Neural crest cell (in vitro differentiated cells): ENCODE measurements around the gene KRT15. TPM values are rescaled to one million over a fixed set of nuclear protein-coding genes. Genes with fewer than 3 reads are reported as not detected.

Experiments
- DNase-seq: peaks from one replicate; pipeline ENCODE4 v3.0.0; 2021; ENCODE audit warnings: low read depth, mixed read lengths, low spot score
- H3K27ac Mint-ChIP-seq: one replicate; pipeline ENCODE4 v1.8.0; 2021; ENCODE audit warnings: mild to moderate bottlenecking, mixed read lengths; ENCODE audit not compliant: unreplicated experiment
- H3K27me3 Mint-ChIP-seq: 2 replicates; pipeline ENCODE4 v1.8.0; 2021; ENCODE audit warnings: low read depth, mild to moderate bottlenecking, mixed read lengths
- H3K36me3 Mint-ChIP-seq: 2 replicates; pipeline ENCODE4 v1.8.0; 2021; ENCODE audit warnings: low read depth, mild to moderate bottlenecking, mixed read lengths
- H3K4me1 Mint-ChIP-seq: 2 replicates; pipeline ENCODE4 v1.8.0; 2021; ENCODE audit warnings: mixed read lengths
- H3K4me3 Mint-ChIP-seq: one replicate; pipeline ENCODE4 v1.8.0; 2021; ENCODE audit warnings: mild to moderate bottlenecking, mixed read lengths
- H3K9me3 Mint-ChIP-seq: 2 replicates; pipeline ENCODE4 v1.8.0; 2021; ENCODE audit warnings: mixed read lengths
- total RNA-seq: library from RNA; stranded (reverse); gene quantifications from 2 replicates; pipeline ENCODE4 v1.2.1, GENCODE V29; 2021
- TF ChIP-seq, protein P1 (sequence below): fragments of 200-600 bp; sonication (generic); conservative IDR thresholded peaks from 2 replicates; pipeline ENCODE4 v1.5.0; 2021; ENCODE audit warnings: antibody characterized with exemption, mild to moderate bottlenecking

Gene KRT15
- total RNA-seq, 1 donor from 2014 or later, result not detected

DNA sequence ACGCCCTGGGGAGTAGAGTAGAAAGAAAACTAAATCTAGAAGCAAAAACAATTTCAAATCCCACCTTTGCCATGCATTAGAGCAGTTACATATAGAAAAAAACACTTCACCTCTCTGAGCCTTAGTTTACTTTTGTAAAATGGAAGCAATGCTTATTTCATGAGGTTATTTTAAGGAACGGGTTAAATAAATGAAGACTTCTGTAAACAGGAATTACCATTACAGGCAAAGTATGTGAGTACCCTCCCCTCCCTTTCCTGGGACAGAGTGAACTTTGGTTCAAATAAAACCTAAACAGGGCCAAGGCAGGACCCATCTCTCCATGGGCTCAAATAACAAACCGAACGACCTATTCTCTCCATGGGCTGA is 4.5 kb upstream of the KRT15 start:
- no peaks in the 10 kb centered on the region for H3K9me3 Mint-ChIP-seq
- TF ChIP-seq, protein P1, sequence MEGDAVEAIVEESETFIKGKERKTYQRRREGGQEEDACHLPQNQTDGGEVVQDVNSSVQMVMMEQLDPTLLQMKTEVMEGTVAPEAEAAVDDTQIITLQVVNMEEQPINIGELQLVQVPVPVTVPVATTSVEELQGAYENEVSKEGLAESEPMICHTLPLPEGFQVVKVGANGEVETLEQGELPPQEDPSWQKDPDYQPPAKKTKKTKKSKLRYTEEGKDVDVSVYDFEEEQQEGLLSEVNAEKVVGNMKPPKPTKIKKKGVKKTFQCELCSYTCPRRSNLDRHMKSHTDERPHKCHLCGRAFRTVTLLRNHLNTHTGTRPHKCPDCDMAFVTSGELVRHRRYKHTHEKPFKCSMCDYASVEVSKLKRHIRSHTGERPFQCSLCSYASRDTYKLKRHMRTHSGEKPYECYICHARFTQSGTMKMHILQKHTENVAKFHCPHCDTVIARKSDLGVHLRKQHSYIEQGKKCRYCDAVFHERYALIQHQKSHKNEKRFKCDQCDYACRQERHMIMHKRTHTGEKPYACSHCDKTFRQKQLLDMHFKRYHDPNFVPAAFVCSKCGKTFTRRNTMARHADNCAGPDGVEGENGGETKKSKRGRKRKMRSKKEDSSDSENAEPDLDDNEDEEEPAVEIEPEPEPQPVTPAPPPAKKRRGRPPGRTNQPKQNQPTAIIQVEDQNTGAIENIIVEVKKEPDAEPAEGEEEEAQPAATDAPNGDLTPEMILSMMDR, result no peak
- DNase-seq, result no peak
- H3K4me3 Mint-ChIP-seq, result no peak overlapping the region
- H3K36me3 Mint-ChIP-seq, result no peaks in the 10 kb centered on the region
- peaks cover 45% of the 10 kb centered on the region for H3K27me3 Mint-ChIP-seq
- peaks cover 5% of the 10 kb centered on the region for H3K4me1 Mint-ChIP-seq
- H3K27ac Mint-ChIP-seq, result no peak overlapping the region

DNA sequence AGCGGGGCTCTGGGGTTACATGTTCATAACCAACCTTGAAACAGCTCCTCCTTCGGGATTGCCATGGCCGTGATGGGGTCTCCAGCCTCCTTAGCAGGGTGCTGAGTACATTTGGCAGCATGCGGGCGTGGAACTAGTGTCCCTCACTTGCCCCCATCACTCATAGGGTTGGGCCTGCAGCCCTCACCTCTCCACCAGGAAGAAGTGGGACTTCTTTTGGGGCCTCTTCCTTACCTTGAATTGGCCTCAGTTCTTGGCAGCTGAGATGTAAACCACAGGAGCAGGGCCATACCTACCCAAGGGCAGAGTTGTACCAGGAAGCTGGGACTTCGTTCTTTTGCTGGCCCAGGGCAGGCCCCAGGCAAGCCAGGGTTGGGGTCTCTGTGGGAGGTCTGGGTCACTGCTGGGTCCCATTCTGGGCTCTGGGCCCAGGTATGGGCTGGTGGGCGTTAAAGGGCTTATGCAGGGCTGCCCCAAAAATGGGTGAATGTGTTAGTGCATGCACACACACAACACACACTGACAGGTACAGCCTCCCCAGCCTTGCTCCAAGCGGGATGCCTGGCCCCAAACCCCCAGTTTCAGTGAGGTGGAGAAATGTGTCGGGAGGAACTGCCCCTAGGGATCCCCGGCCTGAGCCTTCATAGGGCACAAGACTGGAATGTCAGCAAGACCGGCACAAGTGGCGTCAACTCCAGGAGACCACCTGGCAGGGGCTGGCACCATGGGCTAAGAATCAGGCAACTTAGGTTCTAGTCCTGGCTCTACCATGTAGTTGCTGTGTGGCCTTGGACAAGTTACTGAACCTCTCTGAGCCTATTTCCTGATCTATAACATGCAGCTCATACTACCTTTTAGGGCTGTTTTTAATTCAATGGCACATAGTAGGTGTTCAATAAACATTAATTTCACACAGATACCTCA is 3.9 kb upstream of the KRT15 start:
- H3K27me3 Mint-ChIP-seq, result peaks cover 39% of the 10 kb centered on the region
- H3K36me3 Mint-ChIP-seq, result no peaks in the 10 kb centered on the region
- H3K9me3 Mint-ChIP-seq, result no peaks in the 10 kb centered on the region
- TF ChIP-seq, protein P1, result no peak
- no peak overlapping the region for H3K4me3 Mint-ChIP-seq
- peaks cover 5% of the 10 kb centered on the region for H3K4me1 Mint-ChIP-seq
- no peak overlapping the region for H3K27ac Mint-ChIP-seq
- DNase-seq, result no peak

DNA sequence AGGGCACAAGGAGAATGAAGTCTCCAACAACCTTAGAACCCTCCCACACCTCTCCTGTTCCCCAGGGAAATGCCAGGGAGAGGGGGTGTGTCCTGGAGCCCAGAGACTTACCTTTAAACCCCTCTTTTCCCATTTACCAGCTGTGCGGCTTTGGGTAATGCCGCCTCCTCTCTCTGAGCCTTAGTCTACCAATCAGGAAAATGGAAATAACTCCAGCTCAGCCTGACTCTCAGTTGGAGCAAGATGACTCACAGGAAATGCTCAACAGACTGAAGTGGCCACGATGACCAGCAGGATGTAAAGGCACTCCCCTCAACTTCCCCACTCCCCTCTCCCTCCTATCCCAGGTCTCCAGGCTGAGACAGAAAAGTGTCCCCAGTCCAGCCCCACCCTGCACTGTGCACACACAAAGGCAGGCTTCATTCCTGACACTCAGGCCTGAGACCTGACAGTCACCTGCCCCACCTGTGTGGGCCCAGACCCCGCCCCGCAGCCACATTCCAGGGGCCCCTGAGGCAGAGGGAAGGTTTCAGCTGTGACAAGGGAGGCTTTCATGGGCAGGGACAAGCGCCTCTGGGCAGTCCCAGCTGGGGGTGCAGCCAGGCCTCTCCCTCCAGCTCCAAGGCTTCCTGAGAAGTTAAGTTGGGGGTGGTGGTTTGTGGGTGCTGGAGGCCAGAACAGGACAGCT is 3.0 kb upstream of the KRT15 start:
- TF ChIP-seq, protein P1, result no peak
- Mint-ChIP-seq H3K27ac (no peak overlapping the region), H3K4me3 (no peak overlapping the region), H3K9me3 (no peaks in the 10 kb centered on the region), H3K27me3 (peaks cover 31% of the 10 kb centered on the region), H3K36me3 (no peaks in the 10 kb centered on the region), H3K4me1 (no peaks in the 10 kb centered on the region)
- DNase-seq, result no peak

DNA sequence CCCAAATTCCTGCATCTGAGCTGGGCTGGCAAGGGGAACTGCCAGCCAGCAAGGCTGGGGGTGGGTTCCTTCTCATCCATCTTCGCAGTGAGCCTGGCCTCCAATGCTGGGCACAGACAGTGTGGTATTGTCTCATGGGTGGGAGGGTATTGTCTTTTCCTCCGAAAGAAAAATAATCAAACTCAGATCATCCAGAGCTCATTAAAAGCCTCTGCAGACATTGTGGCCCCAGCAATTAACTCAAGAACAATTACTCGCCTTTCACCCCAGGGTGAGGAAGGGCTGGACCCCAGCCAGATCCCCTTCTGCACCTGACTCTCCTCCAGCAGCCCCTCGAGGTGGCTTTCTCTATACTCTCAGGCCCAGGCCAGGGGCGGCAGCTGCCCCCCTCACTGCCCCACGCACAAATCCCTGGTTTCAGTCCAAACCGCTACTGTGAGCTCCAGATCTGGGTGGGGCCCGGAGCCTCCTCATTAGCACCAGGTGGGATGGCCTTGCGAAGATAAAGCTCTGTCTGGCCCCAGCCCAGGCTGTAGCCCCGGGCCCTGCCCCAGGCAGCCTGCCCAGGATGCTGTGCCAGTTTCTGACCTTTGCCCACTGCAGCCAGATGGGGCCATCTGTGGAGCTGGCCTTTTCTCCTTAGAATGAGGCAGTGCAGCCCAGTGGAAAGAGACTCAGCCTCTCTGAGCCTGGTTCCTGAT is 2.3 kb upstream of the KRT15 start:
- Mint-ChIP-seq H3K27ac (no peak overlapping the region), H3K4me1 (no peaks in the 10 kb centered on the region), H3K36me3 (no peaks in the 10 kb centered on the region), H3K4me3 (no peak overlapping the region), H3K9me3 (no peaks in the 10 kb centered on the region), H3K27me3 (peaks cover 23% of the 10 kb centered on the region)
- no peak for DNase-seq
- TF ChIP-seq, protein P1, result no peak

DNA sequence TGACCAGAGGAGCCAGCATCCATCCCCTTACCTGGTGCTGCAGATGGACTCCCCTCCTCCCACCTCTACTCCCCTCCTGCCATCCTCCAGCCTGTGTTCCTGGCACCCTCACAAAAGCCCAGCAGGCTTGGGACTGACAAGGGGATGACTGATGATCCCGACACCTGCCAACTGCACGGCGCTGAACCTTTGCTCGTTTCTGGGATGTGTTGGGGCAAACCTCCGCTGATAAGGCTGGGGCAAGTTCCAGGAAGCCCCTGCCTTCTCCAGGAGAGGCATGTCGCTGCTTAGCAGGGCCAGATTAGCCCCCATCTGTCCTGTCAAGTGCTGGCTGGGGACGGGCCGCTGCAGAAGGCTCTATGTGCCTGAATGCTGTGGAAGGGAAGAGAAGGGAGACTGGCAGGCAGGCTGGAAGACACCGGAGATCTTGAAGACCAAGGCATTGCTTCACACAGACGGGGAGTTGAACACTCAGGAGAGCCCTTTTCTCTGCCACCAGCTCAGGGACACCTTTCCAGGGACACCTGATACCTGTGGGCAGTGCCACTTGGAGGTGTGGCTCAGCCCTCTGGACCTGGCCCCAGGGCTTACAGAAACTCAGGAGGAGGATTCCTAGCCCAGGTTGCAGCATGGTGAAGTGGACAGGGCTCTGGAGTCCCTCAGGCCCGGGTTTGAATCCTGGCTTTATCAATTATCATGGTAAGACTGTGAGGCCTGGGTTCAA is 973 bp upstream of the KRT15 start:
- peaks cover 11% of the 10 kb centered on the region for H3K27me3 Mint-ChIP-seq
- TF ChIP-seq, protein P1, result no peak
- no peak for DNase-seq
- H3K4me3 Mint-ChIP-seq, result no peak overlapping the region
- no peaks in the 10 kb centered on the region for H3K4me1 Mint-ChIP-seq
- no peak overlapping the region for H3K27ac Mint-ChIP-seq
- H3K9me3 Mint-ChIP-seq, result no peaks in the 10 kb centered on the region
- H3K36me3 Mint-ChIP-seq, result no peaks in the 10 kb centered on the region
